Pancreas (tissue), 10 donors: ENCODE data around the gene DAAM2. TPM values are rescaled to one million over a fixed set of nuclear protein-coding genes. Genes with fewer than 3 reads are reported as not detected.

ENCODE experiments used
- ATAC-seq, 4 donors: fragments of 200-7000 bp; cut with Tn5 transposase; one replicate each; pipeline versions ENCODE4 v1.8.0 to v1.9.1; 2020; ENCODE audit warnings: mild to moderate bottlenecking in 4 of 4, moderate library complexity in 4 of 4
- DNase-seq, 6 donors: peaks; one replicate each; pipeline ENCODE4 v3.0.0-alpha.2; 2020
- FAIRE-seq: peaks from 2 replicates; lab custom pipeline; 2012; peaks lifted over from hg19 to GRCh38; lab: Jason Lieb, UNC
- H3K27ac ChIP-seq, 4 donors: fragments of 200-600 bp; sonication (generic); 1 replicate in 3 of 4; 2 replicates in 1 of 4; pipeline versions ENCODE4 v1.5.0 to v1.8.0; 2020
- H3K27me3 ChIP-seq, 4 donors: fragments of 200-600 bp; one replicate each; pipeline ENCODE4 v1.8.0; 2021
- H3K36me3 ChIP-seq, 3 donors: fragments of 200-600 bp; sonication (generic) in 1 of 3; one replicate each; pipeline versions ENCODE4 v1.5.0 to v1.8.0; 2020 to 2021
- H3K4me1 ChIP-seq, 3 donors: fragments of 200-600 bp; one replicate each; pipeline ENCODE4 v1.8.0; 2021
- H3K4me3 ChIP-seq, 4 donors: fragments of 200-600 bp; sonication (generic) in 2 of 4; one replicate each; pipeline versions ENCODE4 v1.5.0 to v1.8.0; 2020 to 2021
- H3K9me3 ChIP-seq, 4 donors: fragments of 200-600 bp; one replicate each; pipeline ENCODE4 v1.8.0; 2021
- CTCF ChIP-seq, 4 donors: fragments of 200-600 bp; sonication (generic) in 3 of 4; IDR thresholded peaks; one replicate each; pipeline versions ENCODE4 v1.5.0 to v1.8.0; 2021; ENCODE audit warnings: antibody characterized with exemption in 4 of 4
- WGBS, 2 donors: extraction: QIAGEN DNeasy Blood & Tissue Kit; methylation state at CpG; one replicate each; pipeline ENCODE4 v1.1.7; 2013; 5-methylcytosine and 5-hydroxymethylcytosine counted together
- intact Hi-C, 3 donors: fragments of 100-400 bp; cut with DNase I; formaldehyde crosslinking; loops; one replicate each; pipeline versions ENCODE4 v1.11.1 to v1.14.2; 2022
- polyA plus RNA-seq, 2 donors: library from polyadenylated mRNA; stranded (reverse); fragments of 200-250 nt; gene quantifications; one replicate each; pipeline ENCODE4 v1.2.3, GENCODE V29; 2013
- total RNA-seq, 6 donors: library from RNA; stranded (reverse); fragmentation: NEBNext Ultra II Directional in 4 of 6; extraction: Animal tissue kit (Norgen Biotek cat#: 25700) in 4 of 6; gene quantifications; one replicate each; pipeline versions ENCODE4 v1.2.1 to v1.2.4, GENCODE V29; 2021 to 2023
- donor health status: healthy with polysubstance abuse.
- donor health status: DM: no; HTN: no; CAD: no; lungs with moderate emphysema.
- donor health status: DM: no; HTN: no; CAD: no.
- donor health status: control.
- donor health status: control.
- donor health status: Bipolar disorder and iron deficiency.
- donor health status: DM: yes; HTN: yes; CAD: no.
- donor health status: DM: no; HTN: no; CAD: no.
- donor health status: DM: no; HTN: no; CAD: no.
- donor health status: DM: yes; HTN: yes; CAD: no.

DAAM2 gene
- total and polyA plus RNA-seq, 8 donors, result 4.0 to 10.5 (median 7.2) TPM

GRCh38 chr6:39911513-39912125 lies 119.4 kb downstream of the DAAM2 start:
- H3K4me3 ChIP-seq, result no peak overlapping the region
- no peaks in the 10 kb centered on the region for H3K9me3 ChIP-seq
- FAIRE-seq, result no peak
- DNase-seq, result no peak
- ATAC-seq, result no peak
- peaks cover 0 to 31% (median 6%) of the 10 kb centered on the region in 3 donors for H3K36me3 ChIP-seq
- TF ChIP-seq CTCF (IDR thresholded peaks at IDR 0.05), result no peak
- no peaks in the 10 kb centered on the region for H3K27me3 ChIP-seq
- intact Hi-C loops, result no loop called here
- H3K4me1 ChIP-seq, result no peaks in the 10 kb centered on the region
- H3K27ac ChIP-seq, result no peak overlapping the region
- 95 to 98% methylated on average over 10 of the region's 10 CpGs for WGBS, 2 donors

- no peak for DNase-seq
- H3K36me3 ChIP-seq, result peaks cover 0 to 31% (median 6%) of the 10 kb centered on the region in 3 donors
- ATAC-seq, result no peak
- intact Hi-C loops, result no loop called here
- no peaks in the 10 kb centered on the region for H3K27me3 ChIP-seq
- H3K27ac ChIP-seq, result no peak overlapping the region
- TF ChIP-seq CTCF (IDR thresholded peaks at IDR 0.05), result no peak
- WGBS, 2 donors, result 94% methylated on average over 4 of the region's 4 CpGs
- no peaks in the 10 kb centered on the region for H3K9me3 ChIP-seq
- FAIRE-seq, result no peak
- H3K4me1 ChIP-seq, result no peaks in the 10 kb centered on the region
- no peak overlapping the region for H3K4me3 ChIP-seq
These were observed 120.3 kb downstream of the DAAM2 start for GRCh38 chr6:39912446-39912845.

GRCh38 chr6:39913391-39913916 lies 121.3 kb downstream of the DAAM2 start:
- FAIRE-seq (no peak), DNase-seq (no peak), ATAC-seq (no peak)
- H3K4me1 ChIP-seq, result peaks cover 6 to 9% (median 7%) of the 10 kb centered on the region in 3 donors
- TF ChIP-seq CTCF (IDR thresholded peaks at IDR 0.05), result no peak
- no peak overlapping the region for H3K27ac ChIP-seq
- no peaks in the 10 kb centered on the region for H3K9me3 ChIP-seq
- H3K36me3 ChIP-seq, result peaks cover 0 to 31% (median 6%) of the 10 kb centered on the region in 3 donors
- intact Hi-C loops, result no loop called here
- WGBS, 2 donors, result 94 to 98% methylated on average over 12 of the region's 12 CpGs
- no peak overlapping the region for H3K4me3 ChIP-seq
- no peaks in the 10 kb centered on the region for H3K27me3 ChIP-seq

DNA sequence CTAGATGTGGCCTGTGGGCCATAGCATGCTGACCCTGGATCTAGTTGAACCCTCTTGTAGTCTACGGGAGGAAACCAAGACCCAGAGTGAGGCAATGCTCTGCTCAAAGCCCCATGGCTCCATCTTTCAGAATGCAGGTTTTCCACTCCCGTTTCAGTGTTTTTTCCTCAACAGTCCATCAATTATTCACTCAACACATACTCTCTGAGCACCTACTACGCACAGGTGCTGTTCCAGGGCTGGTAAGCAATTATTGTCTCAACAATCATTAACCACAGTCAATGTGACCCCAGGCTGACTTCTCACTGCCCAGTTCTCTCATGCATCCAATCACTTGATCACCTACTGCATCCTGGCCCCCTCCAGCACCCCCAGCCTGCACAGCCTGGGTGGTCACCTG lies 122.1 kb downstream of the DAAM2 start:
- ATAC-seq, result no peak
- H3K4me1 ChIP-seq, result peaks cover 6 to 16% (median 7%) of the 10 kb centered on the region in 3 donors
- peaks cover 0 to 31% (median 6%) of the 10 kb centered on the region in 3 donors for H3K36me3 ChIP-seq
- H3K27me3 ChIP-seq, result no peaks in the 10 kb centered on the region
- no peak for FAIRE-seq
- H3K4me3 ChIP-seq, result no peak overlapping the region
- no peak overlapping the region for H3K27ac ChIP-seq
- intact Hi-C loops, result no loop called here
- H3K9me3 ChIP-seq, result no peaks in the 10 kb centered on the region
- 96 to 97% methylated on average over 3 of the region's 3 CpGs for WGBS, 2 donors
- no peak for TF ChIP-seq CTCF (IDR thresholded peaks at IDR 0.05)
- DNase-seq, result no peak

DNA sequence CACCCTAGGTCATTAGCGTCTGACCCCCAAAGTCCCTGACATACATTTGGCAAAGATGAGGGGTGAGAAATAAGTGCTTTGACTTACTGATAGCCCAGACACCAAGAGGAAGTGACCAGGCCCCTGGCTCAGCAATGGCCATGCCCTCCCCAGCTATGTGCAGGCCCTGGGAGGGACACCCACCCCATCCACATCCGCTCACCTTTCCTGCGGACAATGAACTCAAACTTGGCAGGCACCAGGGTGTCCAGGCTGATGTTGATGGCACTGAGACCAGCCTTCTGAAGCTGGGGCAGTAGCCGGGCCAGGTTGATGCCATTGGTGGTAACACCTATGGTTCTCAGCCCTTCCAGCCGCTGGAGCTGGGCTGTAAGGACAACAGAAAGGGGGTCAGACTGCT lies 123.7 kb downstream of the DAAM2 start:
- 96 to 99% methylated on average over 5 of the region's 5 CpGs for WGBS, 2 donors
- no peak for DNase-seq
- no peak overlapping the region for H3K4me3 ChIP-seq
- peaks cover 7 to 27% (median 9%) of the 10 kb centered on the region in 3 donors for H3K4me1 ChIP-seq
- H3K27ac ChIP-seq, result no peak overlapping the region
- TF ChIP-seq CTCF (IDR thresholded peaks at IDR 0.05), result no peak
- ATAC-seq, result no peak
- no peaks in the 10 kb centered on the region for H3K27me3 ChIP-seq
- intact Hi-C loops, result no loop called here
- peaks cover 0 to 31% (median 6%) of the 10 kb centered on the region in 3 donors for H3K36me3 ChIP-seq
- FAIRE-seq, result no peak
- no peaks in the 10 kb centered on the region for H3K9me3 ChIP-seq
